BLaER1 treated with 17β-estradiol and CSF1 and Interleukin-3, amounts not matched to agents 10 nM and 100 nM (cell line): ENCODE data around the gene ZCWPW2.
A peak's percentile ranks its signal among the peaks of the same experiment; 100 is the strongest.

Experiments used
- H3K27ac ChIP-seq, 11 experiments: shearing (Covaris generic); formaldehyde crosslinking; 2 replicates each; pipeline ENCODE4 v1.8.1; 2022
- H3K27me3 ChIP-seq, 11 experiments: shearing (Covaris generic); formaldehyde crosslinking; 2 replicates each; pipeline ENCODE4 v1.8.1; 2022
- H3K36me3 ChIP-seq, 11 experiments: shearing (Covaris generic); formaldehyde crosslinking; 2 replicates each; pipeline ENCODE4 v1.8.1; 2022
- H3K4me1 ChIP-seq, 10 experiments: shearing (Covaris generic); formaldehyde crosslinking; 2 replicates each; pipeline ENCODE4 v1.8.1; 2022
- H3K4me2 ChIP-seq, 11 experiments: shearing (Covaris generic); formaldehyde crosslinking; 2 replicates each; pipeline ENCODE4 v1.8.1; 2022
- H3K4me3 ChIP-seq, 10 experiments: shearing (Covaris generic); formaldehyde crosslinking; 2 replicates each; pipeline ENCODE4 v1.8.1; 2022
- H3K9ac ChIP-seq, 11 experiments: shearing (Covaris generic); formaldehyde crosslinking; 2 replicates each; pipeline ENCODE4 v1.8.1; 2022
- H3K9me3 ChIP-seq, 11 experiments: shearing (Covaris generic); formaldehyde crosslinking; replicated peaks in 1 of 11; 2 replicates each; pipeline ENCODE4 v1.8.1; 2022
- H4K20me1 ChIP-seq, 11 experiments: shearing (Covaris generic); formaldehyde crosslinking; 2 replicates each; pipeline ENCODE4 v1.8.1; 2022
- Cebpa-rat ChIP-seq, 11 experiments: shearing (Covaris generic); IDR thresholded peaks; 2 replicates each; pipeline ENCODE4 v1.8.1; 2022

ZCWPW2 gene, protein sequence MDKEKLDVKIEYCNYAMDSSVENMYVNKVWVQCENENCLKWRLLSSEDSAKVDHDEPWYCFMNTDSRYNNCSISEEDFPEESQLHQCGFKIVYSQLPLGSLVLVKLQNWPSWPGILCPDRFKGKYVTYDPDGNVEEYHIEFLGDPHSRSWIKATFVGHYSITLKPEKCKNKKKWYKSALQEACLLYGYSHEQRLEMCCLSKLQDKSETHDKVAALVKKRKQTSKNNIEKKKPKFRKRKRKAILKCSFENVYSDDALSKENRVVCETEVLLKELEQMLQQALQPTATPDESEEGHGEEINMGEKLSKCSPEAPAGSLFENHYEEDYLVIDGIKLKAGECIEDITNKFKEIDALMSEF

GRCh38 chr3:28348629-28349468 is at the start of gene ZCWPW2, which contains the start of gene AZI2:
Gene ZCWPW2, plus strand, starts transcription at chr3:28348721. Its CDS starts 64,348 bp downstream, at chr3:28413069.
Gene AZI2, minus strand, starts transcription at chr3:28348824. Its CDS starts 8,207 bp downstream, at chr3:28340617.
- 0 out of 22 replicates have a peak, but pooled peaks of 1 of the 11 experiments have one; percentile 15 for TF ChIP-seq Cebpa-rat (IDR thresholded peaks at IDR 0.05)
- Histone ChIP-seq H3K27ac (peak within 1 kb of the TSS; percentile 97 to 100 (median 99)), H3K4me3 (peak within 1 kb of the TSS; percentile 61 to 86 (median 74)), H3K9me3 (peaks cover 24 to 41% (median 35%) of the 10 kb centered on the region in 11 experiments), H3K27me3 (no peaks in the 10 kb centered on the region), H3K9ac (peak within 1 kb of the TSS; percentile 95 to 99 (median 98)), H4K20me1 (peaks cover 0 to 3% (median 0%) of the 10 kb centered on the region in 11 experiments; a peak in 1 of 22 replicates), H3K4me2 (peak within 1 kb of the TSS; percentile 74 to 96 (median 88)), H3K4me1 (peaks cover 16 to 47% (median 35%) of the 10 kb centered on the region in 10 experiments), H3K36me3 (peaks cover 22 to 37% (median 27%) of the 10 kb centered on the region in 11 experiments)

- H3K4me3 ChIP-seq: no peak overlapping the region
- peaks cover 0 to under 1% (median 0%) of the 10 kb centered on the region in 11 experiments; a peak in 2 of 22 replicates for H3K9me3 ChIP-seq
- no peaks in the 10 kb centered on the region for H3K27me3 ChIP-seq
- TF ChIP-seq Cebpa-rat (IDR thresholded peaks at IDR 0.05): no peak
- H3K36me3 ChIP-seq: peaks cover 0 to 21% (median 7%) of the 10 kb centered on the region in 11 experiments; a peak in 8 of 22 replicates
- no peak overlapping the region for H3K9ac ChIP-seq
- no peak overlapping the region for H3K27ac ChIP-seq
- H3K4me1 ChIP-seq: peaks cover 0 to 13% (median 0%) of the 10 kb centered on the region in 10 experiments; a peak in 5 of 20 replicates
- no peaks in the 10 kb centered on the region; a peak in 1 of 22 replicates for H4K20me1 ChIP-seq
- no peak overlapping the region for H3K4me2 ChIP-seq
Measured at GRCh38 chr3:28299705-28300104, 48.8 kb upstream of the ZCWPW2 start.

DNA sequence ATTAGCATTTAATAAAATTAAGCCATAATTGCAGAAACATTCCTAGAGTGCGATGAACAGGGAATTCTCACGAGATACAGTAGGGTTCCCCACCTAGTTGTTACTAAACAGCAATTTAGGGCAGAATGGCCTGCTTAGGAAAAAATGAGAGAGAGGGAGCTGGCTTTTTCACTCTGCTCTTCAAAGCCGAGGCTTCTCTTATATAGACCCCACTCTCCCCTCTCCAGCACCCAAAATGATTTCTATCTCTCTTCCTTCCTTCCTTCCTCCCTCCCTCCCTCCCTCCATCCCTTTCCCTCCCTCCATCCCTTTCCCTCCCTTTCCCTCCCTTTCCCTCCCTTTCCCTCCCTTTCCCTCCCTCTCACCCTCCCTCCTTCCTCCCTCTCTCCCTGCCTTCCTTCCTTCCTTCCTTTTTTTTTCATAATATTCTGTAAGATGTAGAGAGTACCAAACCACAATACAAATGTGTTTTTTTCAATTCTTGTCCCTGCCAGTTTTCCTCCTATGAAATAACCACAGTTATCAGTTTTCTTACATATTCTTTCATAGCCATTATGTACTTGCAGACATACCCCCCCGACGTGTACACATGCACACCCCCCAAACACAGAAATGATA is 48.1 kb upstream of the ZCWPW2 start:
- H3K27ac ChIP-seq: no peak overlapping the region
- H3K9ac ChIP-seq: no peak overlapping the region
- H3K36me3 ChIP-seq: peaks cover 0 to 24% (median 7%) of the 10 kb centered on the region in 11 experiments; a peak in 8 of 22 replicates
- peaks cover 0 to 10% (median 0%) of the 10 kb centered on the region in 10 experiments; a peak in 5 of 20 replicates for H3K4me1 ChIP-seq
- H3K4me3 ChIP-seq: no peak overlapping the region
- TF ChIP-seq Cebpa-rat (IDR thresholded peaks at IDR 0.05): no peak
- no peaks in the 10 kb centered on the region for H3K27me3 ChIP-seq
- peaks cover 0 to 8% (median 6%) of the 10 kb centered on the region in 11 experiments; a peak in 12 of 22 replicates for H3K9me3 ChIP-seq
- H4K20me1 ChIP-seq: no peaks in the 10 kb centered on the region; a peak in 1 of 22 replicates
- H3K4me2 ChIP-seq: no peak overlapping the region

- no peak overlapping the region for H3K4me3 ChIP-seq
- TF ChIP-seq Cebpa-rat (IDR thresholded peaks at IDR 0.05): no peak
- H3K4me2 ChIP-seq: no peak overlapping the region
- H3K4me1 ChIP-seq: no peaks in the 10 kb centered on the region
- no peak overlapping the region for H3K27ac ChIP-seq
- peaks cover 0 to 24% (median 11%) of the 10 kb centered on the region in 11 experiments; a peak in 10 of 22 replicates for H3K36me3 ChIP-seq
- no peaks in the 10 kb centered on the region; a peak in 1 of 22 replicates for H4K20me1 ChIP-seq
- H3K9me3 ChIP-seq: peaks cover 0 to 19% (median 12%) of the 10 kb centered on the region in 11 experiments; a peak in 15 of 22 replicates
- H3K27me3 ChIP-seq: no peaks in the 10 kb centered on the region
- H3K9ac ChIP-seq: no peak overlapping the region
Measured at GRCh38 chr3:28301688-28302087, 46.8 kb upstream of the ZCWPW2 start.

DNA sequence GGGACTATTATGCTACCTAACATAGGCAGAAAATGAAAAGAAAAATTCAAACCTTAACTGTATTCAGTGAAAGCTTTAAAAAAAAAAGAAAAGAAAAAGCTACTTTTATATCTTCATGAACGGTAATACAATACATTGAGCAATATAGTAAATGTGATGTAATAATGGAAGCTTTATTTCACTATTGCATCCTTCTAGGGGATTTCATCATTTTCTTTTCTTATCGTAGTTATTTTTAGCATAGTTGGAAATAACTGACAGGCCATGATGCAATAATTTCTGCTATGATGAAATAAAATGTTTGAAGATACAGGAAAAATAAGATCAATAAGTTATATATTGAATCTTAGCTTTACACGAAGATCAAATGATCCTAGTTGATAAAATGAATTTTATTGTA is 40.3 kb upstream of the ZCWPW2 start:
- no peak overlapping the region for H3K4me2 ChIP-seq
- peaks cover 0 to 29% (median 17%) of the 10 kb centered on the region in 11 experiments; a peak in 18 of 22 replicates for H3K9me3 ChIP-seq
- 0 out of 22 replicates have a peak, but pooled peaks cover 0 to 5% (median 0%) of the 10 kb centered on the region in 11 experiments for H4K20me1 ChIP-seq
- no peak for TF ChIP-seq Cebpa-rat (IDR thresholded peaks at IDR 0.05)
- H3K27me3 ChIP-seq: no peaks in the 10 kb centered on the region
- H3K4me1 ChIP-seq: no peaks in the 10 kb centered on the region
- H3K36me3 ChIP-seq: peaks cover 0 to 28% (median 4%) of the 10 kb centered on the region in 11 experiments; a peak in 9 of 22 replicates
- no peak overlapping the region for H3K27ac ChIP-seq
- H3K4me3 ChIP-seq: no peak overlapping the region
- H3K9ac ChIP-seq: no peak overlapping the region

- H3K4me3 ChIP-seq: no peak overlapping the region
- no peak overlapping the region for H3K9ac ChIP-seq
- H4K20me1 ChIP-seq: peaks cover 0 to 2% (median 0%) of the 10 kb centered on the region in 11 experiments; a peak in 2 of 22 replicates
- no peak overlapping the region for H3K27ac ChIP-seq
- no peaks in the 10 kb centered on the region for H3K27me3 ChIP-seq
- no peak overlapping the region for H3K4me2 ChIP-seq
- H3K36me3 ChIP-seq: peaks cover 5 to 35% (median 14%) of the 10 kb centered on the region in 11 experiments; a peak in 14 of 22 replicates
- no peak for TF ChIP-seq Cebpa-rat (IDR thresholded peaks at IDR 0.05)
- peaks cover 0 to 19% (median 5%) of the 10 kb centered on the region in 10 experiments; a peak in 13 of 20 replicates for H3K4me1 ChIP-seq
- H3K9me3 ChIP-seq: no peaks in the 10 kb centered on the region
Measured at GRCh38 chr3:28315711-28316110, 32.8 kb upstream of the ZCWPW2 start.

- Histone ChIP-seq H3K4me3 (no peak overlapping the region), H3K27me3 (no peaks in the 10 kb centered on the region), H3K27ac (no peak overlapping the region), H3K36me3 (peaks cover 5 to 35% (median 14%) of the 10 kb centered on the region in 11 experiments; a peak in 14 of 22 replicates), H3K9ac (no peak overlapping the region), H3K4me1 (peaks cover 0 to 24% (median 10%) of the 10 kb centered on the region in 10 experiments; a peak in 16 of 20 replicates), H3K9me3 (no peaks in the 10 kb centered on the region), H4K20me1 (no peaks in the 10 kb centered on the region; a peak in 2 of 22 replicates), H3K4me2 (no peak overlapping the region)
- TF ChIP-seq Cebpa-rat (IDR thresholded peaks at IDR 0.05): no peak
Measured at GRCh38 chr3:28316226-28316625, 32.3 kb upstream of the ZCWPW2 start.

DNA sequence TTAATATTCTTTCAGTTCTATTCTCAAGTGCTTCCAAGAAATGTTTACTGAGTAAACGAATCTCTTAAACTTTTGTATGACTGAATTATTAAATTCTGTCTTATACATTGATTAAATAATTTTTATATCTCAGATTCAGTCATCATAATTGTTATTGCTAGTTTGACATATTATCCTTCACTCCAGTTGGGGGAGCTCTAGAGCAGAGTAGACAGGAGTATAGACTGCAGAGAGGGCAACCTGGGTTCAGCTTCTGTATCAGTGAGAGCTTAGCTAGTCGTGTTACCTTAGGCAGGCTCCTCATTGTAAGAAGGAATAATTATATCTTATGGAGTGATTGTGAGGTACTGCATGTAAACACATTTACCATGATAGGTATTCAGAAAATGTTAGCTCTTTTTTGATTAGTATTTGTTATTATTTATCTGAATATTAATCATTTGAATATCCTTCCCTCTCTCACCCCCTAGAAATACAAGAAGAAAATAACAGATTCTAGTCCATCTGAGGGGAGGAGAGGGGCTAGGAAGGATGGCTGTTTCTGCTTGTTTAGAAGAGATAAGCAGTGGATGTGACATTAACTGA is 31.0 kb upstream of the ZCWPW2 start:
- Histone ChIP-seq H3K36me3 (peaks cover 5 to 43% (median 16%) of the 10 kb centered on the region in 11 experiments; a peak in 15 of 22 replicates), H3K4me1 (peaks cover 0 to 37% (median 20%) of the 10 kb centered on the region in 10 experiments; a peak in 16 of 20 replicates), H3K9me3 (no peaks in the 10 kb centered on the region), H3K27ac (no peak overlapping the region), H3K4me3 (no peak overlapping the region), H3K27me3 (no peaks in the 10 kb centered on the region), H3K9ac (no peak overlapping the region), H4K20me1 (no peaks in the 10 kb centered on the region; a peak in 2 of 22 replicates), H3K4me2 (no peak overlapping the region)
- TF ChIP-seq Cebpa-rat (IDR thresholded peaks at IDR 0.05): no peak
